HepG2 (cell line): ENCODE measurements around the gene PXK. TPM values are rescaled to one million over a fixed set of nuclear protein-coding genes. Genes with fewer than 3 reads are reported as not detected.
A peak's percentile ranks its signal among the peaks of the same experiment; 100 is the strongest.

Experiments
- ATF7-NPFF ChIP-seq: sonication (generic); formaldehyde crosslinking; IDR thresholded peaks from 2 replicates; pipeline ENCODE4 v1.8.1; 2023; ENCODE audit warnings: mild to moderate bottlenecking, low read depth, missing genetic modification reagents, moderate library complexity
- FOXO1 ChIP-seq: sonication (generic); formaldehyde crosslinking; IDR thresholded peaks from 2 replicates; pipeline ENCODE4 v1.4.0; 2020; ENCODE audit warnings: missing genetic modification reagents
- JUNB ChIP-seq: sonication (generic); formaldehyde crosslinking; IDR thresholded peaks from 2 replicates; pipeline ENCODE4 v1.8.0; 2022; ENCODE audit warnings: missing genetic modification reagents, mild to moderate bottlenecking, borderline replicate concordance
- MAZ ChIP-seq, 2 experiments: sonication (generic) in 1 of 2; formaldehyde crosslinking in 1 of 2; IDR thresholded peaks; 2 replicates each; pipeline versions ENCODE4 v1.5.0 to v1.6.1; 2012 to 2020; ENCODE audit warnings: low read depth in 2 of 2, mild to moderate bottlenecking in 2 of 2, borderline replicate concordance in 1 of 2, improper control_type of control experiment in 1 of 2, low read length in 1 of 2, missing genetic modification reagents in 1 of 2, moderate library complexity in 1 of 2
- TCF7 ChIP-seq: sonication (generic); IDR thresholded peaks from 2 replicates; pipeline ENCODE4 v1.6.1; 2016; ENCODE audit warnings: antibody characterized with exemption, low read depth
- ZFAT ChIP-seq: sonication (generic); formaldehyde crosslinking; conservative IDR thresholded peaks from 2 replicates; pipeline ENCODE4 v1.8.1; 2023; ENCODE audit warnings: missing genetic modification reagents, inconsistent platforms
- ZNF253 ChIP-seq: sonication (generic); formaldehyde crosslinking; IDR thresholded peaks from 2 replicates; pipeline ENCODE4 v1.8.0; 2022; ENCODE audit warnings: mild to moderate bottlenecking, missing genetic modification reagents, borderline replicate concordance
- ZNF496 ChIP-seq: sonication (generic); formaldehyde crosslinking; IDR thresholded peaks from 2 replicates; pipeline ENCODE4 v1.8.1; 2023; ENCODE audit warnings: mild to moderate bottlenecking, moderate library complexity, missing genetic modification reagents; ENCODE audit not compliant: insufficient replicate concordance
- ZNF510 ChIP-seq: sonication (generic); formaldehyde crosslinking; IDR thresholded peaks from 2 replicates; pipeline ENCODE4 v1.4.0; 2020; ENCODE audit warnings: low read depth, mild to moderate bottlenecking, missing genetic modification reagents
- ZNF558 ChIP-seq: sonication (generic); formaldehyde crosslinking; IDR thresholded peaks from 2 replicates; pipeline ENCODE4 v1.9.0; 2022; ENCODE audit warnings: mild to moderate bottlenecking, missing genetic modification reagents, borderline replicate concordance
- ZNF563 ChIP-seq: sonication (generic); formaldehyde crosslinking; IDR thresholded peaks from 2 replicates; pipeline ENCODE4 v1.8.0; 2022; ENCODE audit warnings: mild to moderate bottlenecking, moderate library complexity, missing genetic modification reagents
- ZSCAN9 ChIP-seq: IDR thresholded peaks from 2 replicates; pipeline ENCODE4 v1.6.1; 2016; ENCODE audit warnings: borderline replicate concordance
- polyA plus RNA-seq, 8 experiments: library from polyadenylated mRNA; depleted of rRNA in 3 of 8; stranded (reverse) in 7 of 8; unstranded in 1 of 8; fragments of >200 nt; fragmentation: Illumina TruSeq in 4 of 8; extraction: Trizol in 4 of 8; gene quantifications; 2 replicates each; pipeline versions ENCODE4 v1.2.1 to v1.2.3, GENCODE V29; 2011 to 2016; ENCODE audit warnings: low read depth in 4 of 8, missing spikeins in 1 of 8, mixed read lengths in 1 of 8; ENCODE audit not compliant: insufficient read depth in 1 of 8
- total RNA-seq, 5 experiments: library from RNA; depleted of rRNA; stranded (reverse); fragments of >200 nt; fragmentation: Illumina TruSeq; extraction: Trizol; gene quantifications; 2 replicates each; pipeline ENCODE4 v1.2.3, GENCODE V29; 2016; ENCODE audit warnings: low read depth in 1 of 5
- TF ChIP-seq, protein P1 (sequence below): fragments of 450-650 bp; IDR thresholded peaks from 2 replicates; pipeline ENCODE4 v1.6.1; 2017; ENCODE audit warnings: mild to moderate bottlenecking
- TF ChIP-seq, protein P2 (sequence below): sonication (generic); formaldehyde crosslinking; IDR thresholded peaks from 2 replicates; pipeline ENCODE4 v1.9.0; 2022; ENCODE audit warnings: missing genetic modification reagents, mild to moderate bottlenecking, borderline replicate concordance
- TF ChIP-seq, protein P3 (sequence below): sonication (generic); formaldehyde crosslinking; IDR thresholded peaks from 2 replicates; pipeline ENCODE4 v1.4.0; 2020; ENCODE audit warnings: mild to moderate bottlenecking, missing genetic modification reagents, borderline replicate concordance
- TF ChIP-seq, protein P4 (sequence below): sonication (generic); formaldehyde crosslinking; IDR thresholded peaks from 2 replicates; pipeline ENCODE4 v1.4.0; 2020; ENCODE audit warnings: missing genetic modification reagents, borderline replicate concordance

The PXK gene
- total and polyA plus RNA-seq, 2 of the 13 experiments (the other 11 are each of a cell fraction or from before 2014, with no cell fraction given): 6.4 to 18.6 TPM

DNA sequence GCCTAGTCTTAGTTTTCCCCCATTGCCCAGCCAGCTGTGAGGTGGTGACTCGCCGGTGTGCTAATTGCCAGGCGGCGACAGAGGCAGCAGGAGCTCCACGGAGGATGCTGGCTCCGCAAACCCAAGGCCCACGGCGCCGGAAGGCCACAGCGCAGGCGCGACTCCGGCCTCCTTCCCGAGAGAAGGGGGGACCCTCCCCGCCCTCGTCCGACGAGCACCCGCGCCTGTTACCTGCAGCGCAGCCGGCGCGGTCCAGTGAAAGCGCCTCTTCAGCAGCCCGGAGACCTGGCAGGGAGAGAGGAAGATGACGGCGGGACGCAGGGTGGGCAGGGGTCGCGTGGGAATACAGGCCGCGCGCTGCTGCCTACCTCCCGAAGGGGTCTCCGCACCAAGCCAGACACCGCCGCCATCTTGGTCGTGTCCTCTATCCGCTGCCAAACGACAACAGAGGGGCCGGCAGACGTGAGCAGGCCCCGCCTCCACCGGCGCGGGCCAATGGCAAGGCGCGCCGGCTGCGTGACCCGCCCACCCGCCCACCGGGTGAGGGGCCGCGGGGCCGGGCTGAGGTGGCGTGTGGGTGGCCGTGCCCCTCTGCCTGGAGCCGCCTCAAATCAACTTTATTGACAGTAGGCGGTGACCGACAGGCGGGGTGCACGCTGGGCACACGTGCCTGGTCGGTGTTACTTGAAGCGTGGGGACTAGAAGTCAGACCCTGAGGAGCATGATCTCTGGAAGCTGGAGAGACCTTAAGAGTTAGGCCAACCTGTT is 100.9 kb downstream of the PXK start, which contains the start of gene PDHB (continued):
- TF ChIP-seq, protein P1, sequence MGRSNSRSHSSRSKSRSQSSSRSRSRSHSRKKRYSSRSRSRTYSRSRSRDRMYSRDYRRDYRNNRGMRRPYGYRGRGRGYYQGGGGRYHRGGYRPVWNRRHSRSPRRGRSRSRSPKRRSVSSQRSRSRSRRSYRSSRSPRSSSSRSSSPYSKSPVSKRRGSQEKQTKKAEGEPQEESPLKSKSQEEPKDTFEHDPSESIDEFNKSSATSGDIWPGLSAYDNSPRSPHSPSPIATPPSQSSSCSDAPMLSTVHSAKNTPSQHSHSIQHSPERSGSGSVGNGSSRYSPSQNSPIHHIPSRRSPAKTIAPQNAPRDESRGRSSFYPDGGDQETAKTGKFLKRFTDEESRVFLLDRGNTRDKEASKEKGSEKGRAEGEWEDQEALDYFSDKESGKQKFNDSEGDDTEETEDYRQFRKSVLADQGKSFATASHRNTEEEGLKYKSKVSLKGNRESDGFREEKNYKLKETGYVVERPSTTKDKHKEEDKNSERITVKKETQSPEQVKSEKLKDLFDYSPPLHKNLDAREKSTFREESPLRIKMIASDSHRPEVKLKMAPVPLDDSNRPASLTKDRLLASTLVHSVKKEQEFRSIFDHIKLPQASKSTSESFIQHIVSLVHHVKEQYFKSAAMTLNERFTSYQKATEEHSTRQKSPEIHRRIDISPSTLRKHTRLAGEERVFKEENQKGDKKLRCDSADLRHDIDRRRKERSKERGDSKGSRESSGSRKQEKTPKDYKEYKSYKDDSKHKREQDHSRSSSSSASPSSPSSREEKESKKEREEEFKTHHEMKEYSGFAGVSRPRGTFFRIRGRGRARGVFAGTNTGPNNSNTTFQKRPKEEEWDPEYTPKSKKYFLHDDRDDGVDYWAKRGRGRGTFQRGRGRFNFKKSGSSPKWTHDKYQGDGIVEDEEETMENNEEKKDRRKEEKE: no peak
- TF ChIP-seq ZNF510 (CRISPR knock-in tag) (peak; percentile 85; the same call in 1 of the 2 replicates), ZNF563 (CRISPR knock-in tag) (peak; percentile 94), FOXO1 (peak; percentile 62), ZFAT (CRISPR knock-in tag) (no peak), MAZ (IDR thresholded peaks at IDR 0.05; ENCODE audit: borderline replicate concordance, low read depth, low read length) (no peak), MAZ (CRISPR knock-in tag; IDR thresholded peaks at IDR 0.05; ENCODE audit: low read depth) (peak; percentile 93), ZSCAN9 (CRISPR knock-in tag) (peak; percentile 87; the same call in 1 of the 2 replicates), TCF7 (no peak), ZNF496 (CRISPR knock-in tag) (no peak), ZNF253 (peak; percentile 95; the same call in 1 of the 2 replicates), ZNF558 (CRISPR knock-in tag) (no peak; the same call in 1 of the 2 replicates), ATF7-NPFF (CRISPR knock-in tag) (peak; percentile 87; the same call in 1 of the 2 replicates), JUNB (no peak; the same call in 1 of the 2 replicates)
- TF ChIP-seq, protein P2, sequence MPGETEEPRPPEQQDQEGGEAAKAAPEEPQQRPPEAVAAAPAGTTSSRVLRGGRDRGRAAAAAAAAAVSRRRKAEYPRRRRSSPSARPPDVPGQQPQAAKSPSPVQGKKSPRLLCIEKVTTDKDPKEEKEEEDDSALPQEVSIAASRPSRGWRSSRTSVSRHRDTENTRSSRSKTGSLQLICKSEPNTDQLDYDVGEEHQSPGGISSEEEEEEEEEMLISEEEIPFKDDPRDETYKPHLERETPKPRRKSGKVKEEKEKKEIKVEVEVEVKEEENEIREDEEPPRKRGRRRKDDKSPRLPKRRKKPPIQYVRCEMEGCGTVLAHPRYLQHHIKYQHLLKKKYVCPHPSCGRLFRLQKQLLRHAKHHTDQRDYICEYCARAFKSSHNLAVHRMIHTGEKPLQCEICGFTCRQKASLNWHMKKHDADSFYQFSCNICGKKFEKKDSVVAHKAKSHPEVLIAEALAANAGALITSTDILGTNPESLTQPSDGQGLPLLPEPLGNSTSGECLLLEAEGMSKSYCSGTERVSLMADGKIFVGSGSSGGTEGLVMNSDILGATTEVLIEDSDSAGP (CRISPR knock-in tag): peak; percentile 92
- TF ChIP-seq, protein P3, sequence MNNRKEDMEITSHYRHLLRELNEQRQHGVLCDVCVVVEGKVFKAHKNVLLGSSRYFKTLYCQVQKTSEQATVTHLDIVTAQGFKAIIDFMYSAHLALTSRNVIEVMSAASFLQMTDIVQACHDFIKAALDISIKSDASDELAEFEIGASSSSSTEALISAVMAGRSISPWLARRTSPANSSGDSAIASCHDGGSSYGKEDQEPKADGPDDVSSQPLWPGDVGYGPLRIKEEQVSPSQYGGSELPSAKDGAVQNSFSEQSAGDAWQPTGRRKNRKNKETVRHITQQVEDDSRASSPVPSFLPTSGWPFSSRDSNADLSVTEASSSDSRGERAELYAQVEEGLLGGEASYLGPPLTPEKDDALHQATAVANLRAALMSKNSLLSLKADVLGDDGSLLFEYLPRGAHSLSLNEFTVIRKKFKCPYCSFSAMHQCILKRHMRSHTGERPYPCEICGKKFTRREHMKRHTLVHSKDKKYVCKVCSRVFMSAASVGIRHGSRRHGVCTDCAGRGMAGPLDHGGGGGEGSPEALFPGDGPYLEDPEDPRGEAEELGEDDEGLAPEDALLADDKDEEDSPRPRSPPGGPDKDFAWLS (CRISPR knock-in tag): no peak; the same call in 1 of the 2 replicates
- TF ChIP-seq, protein P4, sequence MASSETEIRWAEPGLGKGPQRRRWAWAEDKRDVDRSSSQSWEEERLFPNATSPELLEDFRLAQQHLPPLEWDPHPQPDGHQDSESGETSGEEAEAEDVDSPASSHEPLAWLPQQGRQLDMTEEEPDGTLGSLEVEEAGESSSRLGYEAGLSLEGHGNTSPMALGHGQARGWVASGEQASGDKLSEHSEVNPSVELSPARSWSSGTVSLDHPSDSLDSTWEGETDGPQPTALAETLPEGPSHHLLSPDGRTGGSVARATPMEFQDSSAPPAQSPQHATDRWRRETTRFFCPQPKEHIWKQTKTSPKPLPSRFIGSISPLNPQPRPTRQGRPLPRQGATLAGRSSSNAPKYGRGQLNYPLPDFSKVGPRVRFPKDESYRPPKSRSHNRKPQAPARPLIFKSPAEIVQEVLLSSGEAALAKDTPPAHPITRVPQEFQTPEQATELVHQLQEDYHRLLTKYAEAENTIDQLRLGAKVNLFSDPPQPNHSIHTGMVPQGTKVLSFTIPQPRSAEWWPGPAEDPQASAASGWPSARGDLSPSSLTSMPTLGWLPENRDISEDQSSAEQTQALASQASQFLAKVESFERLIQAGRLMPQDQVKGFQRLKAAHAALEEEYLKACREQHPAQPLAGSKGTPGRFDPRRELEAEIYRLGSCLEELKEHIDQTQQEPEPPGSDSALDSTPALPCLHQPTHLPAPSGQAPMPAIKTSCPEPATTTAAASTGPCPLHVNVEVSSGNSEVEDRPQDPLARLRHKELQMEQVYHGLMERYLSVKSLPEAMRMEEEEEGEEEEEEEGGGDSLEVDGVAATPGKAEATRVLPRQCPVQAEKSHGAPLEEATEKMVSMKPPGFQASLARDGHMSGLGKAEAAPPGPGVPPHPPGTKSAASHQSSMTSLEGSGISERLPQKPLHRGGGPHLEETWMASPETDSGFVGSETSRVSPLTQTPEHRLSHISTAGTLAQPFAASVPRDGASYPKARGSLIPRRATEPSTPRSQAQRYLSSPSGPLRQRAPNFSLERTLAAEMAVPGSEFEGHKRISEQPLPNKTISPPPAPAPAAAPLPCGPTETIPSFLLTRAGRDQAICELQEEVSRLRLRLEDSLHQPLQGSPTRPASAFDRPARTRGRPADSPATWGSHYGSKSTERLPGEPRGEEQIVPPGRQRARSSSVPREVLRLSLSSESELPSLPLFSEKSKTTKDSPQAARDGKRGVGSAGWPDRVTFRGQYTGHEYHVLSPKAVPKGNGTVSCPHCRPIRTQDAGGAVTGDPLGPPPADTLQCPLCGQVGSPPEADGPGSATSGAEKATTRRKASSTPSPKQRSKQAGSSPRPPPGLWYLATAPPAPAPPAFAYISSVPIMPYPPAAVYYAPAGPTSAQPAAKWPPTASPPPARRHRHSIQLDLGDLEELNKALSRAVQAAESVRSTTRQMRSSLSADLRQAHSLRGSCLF (CRISPR knock-in tag): no peak; the same call in 1 of the 2 replicates
